Mesodermal cell (in vitro differentiated cells): ENCODE data around the gene ZNF709.
"Not testable (repeated sequence)": the region's sequence is repeated elsewhere in the genome, so short reads cannot be mapped to it uniquely, and the experiment has no call there.

ENCODE experiments used
- H3K27ac ChIP-seq: 2 replicates; pipeline ENCODE4 v1.7.0; 2013; ENCODE audit warnings: mild to moderate bottlenecking, low read depth, low read length, moderate library complexity; ENCODE audit not compliant: severe bottlenecking
- H3K36me3 ChIP-seq: 2 replicates; pipeline ENCODE4 v1.7.1; 2013; ENCODE audit warnings: mild to moderate bottlenecking, low read length, moderate library complexity; ENCODE audit not compliant: control insufficient read depth, insufficient read depth
- H3K4me1 ChIP-seq: one replicate; pipeline ENCODE4 v1.7.1; 2013; ENCODE audit warnings: mild to moderate bottlenecking, low read length; ENCODE audit not compliant: insufficient read depth, control insufficient read depth, poor library complexity, severe bottlenecking
- H3K4me3 ChIP-seq: 2 replicates; pipeline ENCODE4 v1.7.0; 2013; ENCODE audit warnings: low read length, control low read depth, mild to moderate bottlenecking; ENCODE audit not compliant: insufficient read depth, poor library complexity, severe bottlenecking; ENCODE audit errors: extremely low read depth
- H3K9me3 ChIP-seq: 2 replicates; pipeline ENCODE4 v1.7.1; 2013; ENCODE audit warnings: mild to moderate bottlenecking, low read length, moderate library complexity; ENCODE audit not compliant: control insufficient read depth
- WGBS, 2 experiments: methylation state at CpG; one replicate each; pipeline ENCODE4 v1.1.5; 2013; ENCODE audit warnings: missing lambda C conversion rate in 2 of 2; ENCODE audit not compliant: insufficient coverage in 2 of 2; 5-methylcytosine and 5-hydroxymethylcytosine counted together

ZNF709 gene

GRCh38 chr19:12485571-12485970 lies 955 bp upstream of the ZNF709 start:
- peak overlapping the region; percentile 92 for H3K27ac ChIP-seq
- 68 to 100% methylated on average over 1 to 2 of the region's 3 CpGs for WGBS, 2 experiments
- H3K9me3 ChIP-seq, result no peaks in the 10 kb centered on the region

GRCh38 chr19:12485052-12485416 lies 418 bp upstream of the ZNF709 start:
- H3K4me1 ChIP-seq, result no peaks in the 10 kb centered on the region
- WGBS, 2 experiments, result 4 to 8% methylated on average over 8 of the region's 11 CpGs
- H3K27ac ChIP-seq, result peak overlapping the region; percentile 92
- H3K36me3 ChIP-seq, result no peaks in the 10 kb centered on the region
- no peaks in the 10 kb centered on the region for H3K9me3 ChIP-seq
- peak overlapping the region; percentile 88 for H3K4me3 ChIP-seq

More at GRCh38 chr19:12485571-12485970, 955 bp upstream of the ZNF709 start:
- Histone ChIP-seq H3K4me3 (peak overlapping the region; percentile 88), H3K4me1 (no peaks in the 10 kb centered on the region), H3K36me3 (no peaks in the 10 kb centered on the region)

- peak overlapping the region; percentile 88 for H3K4me3 ChIP-seq
- H3K27ac ChIP-seq, result peak overlapping the region; percentile 92
- no peaks in the 10 kb centered on the region for H3K9me3 ChIP-seq
- H3K4me1 ChIP-seq, result no peaks in the 10 kb centered on the region
- WGBS, 2 experiments, result 0% methylated on average over 4 to 9 of the region's 13 CpGs
- no peaks in the 10 kb centered on the region for H3K36me3 ChIP-seq
Measured at GRCh38 chr19:12484011-12484370, 625 bp downstream of the ZNF709 start.

GRCh38 chr19:12482509-12482886 lies 2.1 kb downstream of the ZNF709 start:
- Histone ChIP-seq H3K4me1 (no peaks in the 10 kb centered on the region), H3K36me3 (no peaks in the 10 kb centered on the region)

GRCh38 chr19:12481781-12482508 lies 2.7 kb downstream of the ZNF709 start:
- no peaks in the 10 kb centered on the region for H3K4me1 ChIP-seq
- no peak overlapping the region for H3K4me3 ChIP-seq
- H3K36me3 ChIP-seq, result no peaks in the 10 kb centered on the region
- H3K9me3 ChIP-seq, result no peaks in the 10 kb centered on the region
- WGBS, 2 experiments, result 89 to 97% methylated on average over 3 of the region's 4 CpGs
- no peak overlapping the region for H3K27ac ChIP-seq

More at GRCh38 chr19:12482509-12482886, 2.1 kb downstream of the ZNF709 start:
- Histone ChIP-seq H3K9me3 (no peaks in the 10 kb centered on the region), H3K27ac (no peak overlapping the region), H3K4me3 (no peak overlapping the region)
- 100% methylated on average over 2 of the region's 2 CpGs for WGBS, 2 experiments

- Histone ChIP-seq H3K4me1 (no peaks in the 10 kb centered on the region), H3K9me3 (peaks cover 5% of the 10 kb centered on the region), H3K4me3 (no peak overlapping the region), H3K27ac (no peak overlapping the region), H3K36me3 (no peaks in the 10 kb centered on the region)
- WGBS, 2 experiments, result 86 to 96% methylated on average over 2 to 3 of the region's 5 CpGs
Measured at GRCh38 chr19:12478234-12478941, 6.2 kb downstream of the ZNF709 start.

GRCh38 chr19:12467651-12468050 lies 17.0 kb downstream of the ZNF709 start:
- Histone ChIP-seq H3K36me3 (peaks cover 38% of the 10 kb centered on the region), H3K9me3 (peaks cover 55% of the 10 kb centered on the region)
- not testable (repeated sequence) for H3K27ac ChIP-seq, H3K4me3 ChIP-seq, H3K4me1 ChIP-seq
- WGBS, 2 experiments, result 94 to 96% methylated on average over 16 to 30 of the region's 33 CpGs

GRCh38 chr19:12465211-12465610 lies 19.4 kb downstream of the ZNF709 start:
- Histone ChIP-seq H3K4me3 (no peak overlapping the region), H3K27ac (no peak overlapping the region), H3K9me3 (peaks cover 53% of the 10 kb centered on the region), H3K36me3 (peaks cover 41% of the 10 kb centered on the region), H3K4me1 (no peaks in the 10 kb centered on the region)
- no CpG with 5 or more reads among the region's 5 CpGs for WGBS, 2 experiments

GRCh38 chr19:12464769-12465168 lies 19.8 kb downstream of the ZNF709 start:
- no peak overlapping the region for H3K27ac ChIP-seq
- H3K4me3 ChIP-seq, result no peak overlapping the region
- WGBS, 2 experiments, result 90 to 100% methylated on average over 2 to 3 of the region's 3 CpGs
- H3K36me3 ChIP-seq, result peaks cover 41% of the 10 kb centered on the region
- peaks cover 48% of the 10 kb centered on the region for H3K9me3 ChIP-seq
- H3K4me1 ChIP-seq, result no peaks in the 10 kb centered on the region

GRCh38 chr19:12464139-12464538 lies 20.5 kb downstream of the ZNF709 start:
- not testable (repeated sequence) for H3K27ac ChIP-seq, H3K4me3 ChIP-seq, H3K4me1 ChIP-seq
- 88 to 98% methylated on average over 5 to 6 of the region's 6 CpGs for WGBS, 2 experiments
- H3K36me3 ChIP-seq, result peaks cover 41% of the 10 kb centered on the region
- H3K9me3 ChIP-seq, result peaks cover 49% of the 10 kb centered on the region

- H3K4me3 ChIP-seq, result no peak overlapping the region
- 69 to 79% methylated on average over 4 of the region's 6 CpGs for WGBS, 2 experiments
- no peaks in the 10 kb centered on the region for H3K36me3 ChIP-seq
- H3K4me1 ChIP-seq, result no peaks in the 10 kb centered on the region
- no peak overlapping the region for H3K27ac ChIP-seq
- peaks cover 38% of the 10 kb centered on the region for H3K9me3 ChIP-seq
Measured at GRCh38 chr19:12453495-12453894, 31.1 kb downstream of the ZNF709 start.
